Stimulated activated CD4-positive, alpha-beta T cell treated with anti-CD3 and anti-CD28 coated beads, Interleukin-1b, Interleukin-23, amount 100 ng/mL, for 1 hour (primary cell): Measurements from ENCODE around the gene P4HA2.
A peak's percentile ranks its signal among the peaks of the same experiment; 100 is the strongest.

ENCODE experiments used
- DNase-seq, 2 donors: peaks; one replicate each; pipeline ENCODE4 v3.0.0-alpha.2; 2020; ENCODE audit warnings: low read depth in 2 of 2

The P4HA2 gene

GRCh38 chr5:132227485-132228240, at the start of gene P4HA2:
Gene P4HA2, minus strand, starts transcription at chr5:132227853. Its CDS starts 9,227 bp downstream, at chr5:132218626.
- DNase-seq, result no peak

GRCh38 chr5:132277256-132277655, 49.6 kb upstream of the P4HA2 start:
- no peak for DNase-seq

- DNase-seq, result no peak
Measured at GRCh38 chr5:132275367-132276220, 47.9 kb upstream of the P4HA2 start.

- no peak for DNase-seq
Measured at GRCh38 chr5:132274050-132274792, 46.6 kb upstream of the P4HA2 start.

- DNase-seq, result no peak
Measured at GRCh38 chr5:132273631-132274030, 46.0 kb upstream of the P4HA2 start.

GRCh38 chr5:132272311-132273210, 44.9 kb upstream of the P4HA2 start:
- DNase-seq, result peak; percentile 38 to 67

- no peak for DNase-seq
Measured at GRCh38 chr5:132271251-132272246, 43.9 kb upstream of the P4HA2 start.

GRCh38 chr5:132270706-132271105, 43.1 kb upstream of the P4HA2 start:
- no peak for DNase-seq

- no peak for DNase-seq
Measured at GRCh38 chr5:132270335-132270665, 42.6 kb upstream of the P4HA2 start.

GRCh38 chr5:132269635-132270334, 42.1 kb upstream of the P4HA2 start:
- DNase-seq, result no peak

- no peak for DNase-seq
Measured at GRCh38 chr5:132268769-132269551, 41.3 kb upstream of the P4HA2 start.

GRCh38 chr5:132267931-132268768, 40.5 kb upstream of the P4HA2 start:
- DNase-seq, result no peak

GRCh38 chr5:132267166-132267739, 39.6 kb upstream of the P4HA2 start:
- DNase-seq, result no peak

- no peak for DNase-seq
Measured at GRCh38 chr5:132266836-132267160, 39.1 kb upstream of the P4HA2 start.

- DNase-seq, result no peak
Measured at GRCh38 chr5:132266031-132266835, 38.6 kb upstream of the P4HA2 start.

- DNase-seq, result no peak
Measured at GRCh38 chr5:132265336-132266030, 37.8 kb upstream of the P4HA2 start.
